NOMO-1 treated with dmso at 0.1 percent for 144 hours (cell line): ENCODE results near the gene KRTAP12-2.

Source experiments
- DNase-seq: peaks from one replicate; lab custom pipeline; 2025; ENCODE audit not compliant: unreplicated experiment; lab: John Stamatoyannopoulos, UW

KRTAP12-2 gene

DNA sequence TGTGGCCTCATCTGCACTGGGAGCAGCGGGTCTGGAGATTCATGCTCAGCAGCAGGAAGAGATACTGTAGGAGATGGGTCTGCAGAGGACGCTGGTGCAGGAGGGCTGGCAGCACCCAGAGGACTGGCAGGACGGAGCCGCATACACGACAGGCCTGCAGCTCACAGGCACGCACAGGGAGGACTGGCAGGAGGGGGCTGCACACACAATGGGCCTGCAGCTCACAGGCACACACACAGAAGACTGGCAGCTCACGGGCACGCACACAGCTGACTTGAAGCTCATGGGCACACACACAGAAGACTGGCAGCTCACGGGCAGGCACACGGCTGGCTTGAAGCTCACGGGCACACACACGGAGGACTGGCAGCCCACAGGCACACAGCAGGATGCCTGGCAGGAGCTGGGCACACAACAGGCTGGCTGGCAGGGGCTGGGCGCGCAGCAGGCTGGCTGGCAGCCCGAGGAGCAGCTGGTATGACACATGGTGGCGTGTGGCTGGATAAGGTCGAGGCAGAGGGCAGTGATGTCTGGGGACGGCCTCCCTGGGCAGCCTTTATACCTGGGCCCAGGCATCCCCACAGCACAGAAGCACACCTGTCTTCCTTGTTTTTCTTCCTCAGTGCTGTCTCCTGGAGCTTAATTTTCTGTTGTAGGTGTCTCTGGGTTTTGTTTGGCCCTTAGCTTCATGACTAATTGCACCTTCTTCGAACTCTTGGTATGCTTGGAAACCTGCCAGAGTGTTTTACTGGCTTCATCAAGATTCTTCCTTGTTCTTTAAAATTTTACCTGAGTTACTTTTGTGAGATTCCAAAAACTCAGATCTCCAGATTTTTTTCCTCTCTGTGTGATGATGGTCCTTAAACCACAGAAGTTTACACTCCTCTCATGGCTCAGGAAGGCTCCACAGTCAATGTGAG lies at the start of gene KRTAP12-2:
TSS of gene KRTAP12-2 (minus strand) at position 527 of the 920 bp plus-strand sequence. CDS start at position 486, 41 bp downstream.
- DNase-seq = no peak

DNA sequence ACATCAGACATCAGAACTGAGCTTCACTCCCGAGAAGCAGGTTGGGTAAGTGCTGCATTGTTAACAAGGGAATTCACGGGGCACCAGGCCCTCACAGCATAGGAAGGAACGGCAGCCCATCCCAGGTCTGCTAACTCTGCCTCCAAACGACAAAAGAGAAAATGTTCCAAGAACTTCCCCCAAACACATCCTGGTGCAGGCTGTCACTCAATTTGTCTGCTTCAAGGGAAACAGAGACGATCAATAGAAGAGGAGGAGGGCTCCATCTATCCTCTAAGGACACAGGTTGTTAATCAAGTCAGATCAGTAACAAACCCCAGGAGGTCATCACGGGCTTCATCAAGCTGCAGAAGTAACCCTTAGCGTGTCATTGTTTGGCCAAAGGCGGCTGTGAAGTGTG lies 48.2 kb upstream of the KRTAP12-2 start:
- DNase-seq = no peak

DNA sequence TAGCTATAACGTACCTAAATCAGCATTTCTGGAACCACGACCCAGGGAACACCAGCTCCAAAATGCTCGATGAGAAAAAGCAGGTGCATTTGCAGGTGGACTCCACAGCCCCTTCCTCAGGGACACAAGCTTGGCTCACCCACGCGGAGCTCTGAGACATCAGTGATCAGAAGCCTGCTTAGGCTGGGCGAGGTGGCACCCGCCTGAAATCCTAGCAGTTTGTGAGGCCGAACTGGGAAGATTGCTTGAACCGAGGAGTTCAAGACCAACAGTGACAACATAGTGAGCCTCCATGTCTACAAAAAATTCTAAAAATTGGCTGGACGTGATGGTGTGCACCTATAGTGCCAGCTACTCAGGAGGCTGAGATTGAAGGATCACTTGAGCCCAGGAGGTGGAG lies 47.1 kb upstream of the KRTAP12-2 start:
- no peak for DNase-seq

GRCh38 chr21:44713130-44713529 lies 46.4 kb upstream of the KRTAP12-2 start:
- DNase-seq = no peak

- no peak for DNase-seq
Measured at GRCh38 chr21:44712203-44713028, 45.7 kb upstream of the KRTAP12-2 start.

DNA sequence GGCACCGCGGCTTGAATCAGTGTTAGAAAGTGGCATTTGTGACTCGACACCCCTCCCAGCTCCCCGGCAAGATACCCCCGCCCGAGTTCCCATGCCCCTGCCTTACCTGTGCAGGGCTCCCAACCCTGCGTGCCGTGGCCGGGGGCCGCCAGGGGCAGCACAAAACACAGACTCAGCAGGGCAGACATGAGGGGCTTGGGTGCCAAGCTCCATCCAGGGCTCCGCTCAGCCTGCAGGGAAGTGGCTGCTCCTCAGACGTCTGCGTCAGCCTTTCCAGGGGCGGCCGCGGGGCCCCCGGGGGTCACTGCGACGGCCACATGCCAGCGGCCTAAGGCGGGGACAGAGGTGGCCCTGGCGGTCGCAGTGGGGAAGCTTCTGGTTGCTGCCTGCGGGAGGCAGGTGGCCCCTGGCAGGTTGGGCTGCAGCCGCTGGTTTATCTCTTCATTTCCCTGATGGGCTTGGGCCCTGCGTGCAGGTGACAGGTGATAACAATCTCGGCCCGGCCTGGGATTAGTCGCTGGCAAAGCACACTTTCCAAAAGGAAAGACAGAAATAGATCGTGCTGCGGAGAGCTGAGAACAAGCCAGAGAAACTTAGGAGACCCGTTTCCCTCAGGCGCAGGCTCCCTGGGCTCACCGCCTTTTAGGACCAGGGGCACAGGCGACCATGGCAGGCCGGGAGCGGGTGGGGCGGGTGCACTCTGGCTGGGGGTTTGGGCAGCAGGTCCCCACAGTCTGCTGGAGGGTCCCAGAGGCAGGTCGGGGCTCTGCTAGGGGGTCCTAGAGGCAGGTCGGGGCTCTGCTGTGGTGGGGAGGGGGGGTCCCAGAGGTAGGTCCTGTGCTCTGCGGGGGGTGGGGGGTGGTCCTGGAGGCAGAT lies 44.8 kb upstream of the KRTAP12-2 start, which contains the start of gene TSPEAR:
TSS of gene TSPEAR (minus strand) at position 246 of the 876 bp plus-strand sequence. CDS start at position 188, 58 bp downstream.
- no peak for DNase-seq

DNA sequence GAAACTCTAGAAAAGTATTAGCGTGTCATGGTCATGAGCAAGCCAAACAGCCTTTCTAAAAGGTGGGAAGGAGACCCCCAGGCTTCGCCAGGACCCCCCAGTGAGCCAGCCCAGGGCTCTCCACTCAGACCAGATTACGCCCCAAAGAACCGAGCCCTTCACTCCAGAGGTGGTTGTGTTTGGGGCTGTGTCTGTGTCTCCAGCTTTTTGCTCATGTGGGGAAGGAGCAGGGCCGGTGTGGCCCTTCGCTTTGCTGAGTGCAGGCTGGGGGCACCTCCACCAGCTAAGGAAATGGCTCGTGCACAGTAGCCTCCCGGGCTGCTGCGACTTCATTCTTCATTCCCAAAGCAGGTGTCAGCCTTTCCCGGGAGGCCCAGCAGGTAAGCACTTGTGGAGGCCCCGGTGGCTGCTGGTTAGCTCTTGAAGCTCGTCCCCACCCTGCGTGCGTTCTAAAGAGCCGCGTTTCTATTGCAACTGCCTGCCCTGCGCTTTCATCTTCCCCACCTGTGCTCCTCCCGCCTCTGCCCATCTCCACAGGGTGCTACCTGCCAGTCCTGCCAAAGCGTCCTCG lies 44.1 kb upstream of the KRTAP12-2 start:
- DNase-seq = no peak

DNA sequence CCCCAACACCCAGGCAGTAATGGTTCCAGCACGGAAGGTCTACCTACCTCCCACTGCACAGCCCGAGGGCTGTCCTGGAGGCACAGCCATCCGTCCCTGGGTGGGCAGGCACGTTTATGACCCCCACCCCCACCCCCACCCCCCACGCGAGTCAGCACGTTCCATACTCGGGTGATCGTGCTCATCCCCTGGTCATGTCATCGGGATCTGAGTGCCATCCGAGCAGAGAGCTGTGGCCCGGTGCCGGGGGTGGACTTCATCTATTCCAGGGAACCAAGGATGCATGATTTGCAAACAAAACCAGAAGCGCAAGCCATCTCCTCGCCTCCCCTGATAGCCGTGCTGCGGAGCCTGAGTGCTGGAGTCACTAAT lies 43.6 kb upstream of the KRTAP12-2 start:
- DNase-seq = no peak

GRCh38 chr21:44709426-44710293 lies 42.9 kb upstream of the KRTAP12-2 start:
- no peak for DNase-seq

- peak; percentile 2 for DNase-seq
Measured at GRCh38 chr21:44708866-44709425, 42.2 kb upstream of the KRTAP12-2 start.

DNA sequence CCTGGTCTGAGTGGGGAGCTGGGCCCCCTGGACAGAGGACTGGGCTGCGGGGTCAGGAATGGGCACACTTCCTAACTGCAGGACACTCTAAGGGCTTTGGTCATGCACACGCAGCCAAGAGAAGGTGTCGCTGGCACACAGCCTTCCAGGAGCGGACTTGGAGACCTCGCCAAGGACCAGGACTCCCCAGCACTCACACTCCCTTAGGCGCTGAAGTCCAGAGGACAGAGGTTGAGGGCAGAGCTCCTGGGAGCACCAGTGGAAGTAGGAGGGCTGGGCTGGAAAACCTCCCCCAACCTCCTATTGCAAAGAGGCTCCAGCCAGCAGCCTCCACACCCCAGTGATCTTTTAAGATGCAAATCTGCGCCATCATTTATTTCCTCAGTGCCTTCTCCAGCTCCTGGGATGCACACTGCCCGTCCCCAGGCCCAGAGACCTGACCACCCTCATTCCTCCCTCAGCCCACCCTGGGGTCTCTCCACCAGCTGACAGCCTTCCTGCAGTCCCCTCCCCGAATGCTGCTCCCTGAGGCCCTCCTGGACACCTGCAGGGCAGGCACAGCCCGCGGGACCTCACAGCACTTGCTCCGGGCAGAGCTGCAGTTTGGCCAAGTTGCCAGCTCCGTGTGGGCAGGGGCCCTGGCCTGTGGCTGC lies 41.6 kb upstream of the KRTAP12-2 start:
- DNase-seq = no peak

GRCh38 chr21:44706706-44707581 lies 40.2 kb upstream of the KRTAP12-2 start:
- DNase-seq = no peak

DNA sequence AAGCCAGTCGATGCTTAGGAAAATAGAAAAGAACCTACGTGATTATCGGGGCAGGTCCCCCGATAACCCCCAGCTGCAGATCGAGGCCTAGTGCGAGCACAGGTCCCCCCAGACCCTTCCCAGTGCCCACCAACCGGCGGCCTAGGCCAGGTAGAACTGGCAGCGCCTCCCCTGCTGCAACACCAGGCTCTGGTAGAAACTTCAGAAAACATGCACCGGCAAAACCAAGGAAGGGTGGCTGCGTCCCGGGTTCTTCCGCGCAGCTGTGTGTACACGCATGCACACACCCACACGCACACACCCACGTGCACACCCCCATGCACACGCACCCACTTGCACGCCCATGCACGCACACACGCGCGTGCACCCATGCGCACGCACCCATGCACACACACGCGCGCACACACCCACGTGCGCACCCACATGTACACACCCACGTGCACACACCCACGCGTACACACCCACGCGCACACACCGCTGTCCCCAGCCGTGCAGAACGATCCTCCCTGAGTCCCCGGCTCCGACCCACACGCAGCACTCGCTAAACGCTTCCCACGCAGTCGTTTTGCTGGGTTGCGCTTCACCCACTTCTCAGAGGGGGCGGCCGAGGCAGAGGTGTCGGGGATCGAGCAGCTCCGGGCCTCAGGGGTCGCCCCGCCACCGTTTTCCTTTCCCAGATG lies 39.4 kb upstream of the KRTAP12-2 start:
- DNase-seq = no peak

DNA sequence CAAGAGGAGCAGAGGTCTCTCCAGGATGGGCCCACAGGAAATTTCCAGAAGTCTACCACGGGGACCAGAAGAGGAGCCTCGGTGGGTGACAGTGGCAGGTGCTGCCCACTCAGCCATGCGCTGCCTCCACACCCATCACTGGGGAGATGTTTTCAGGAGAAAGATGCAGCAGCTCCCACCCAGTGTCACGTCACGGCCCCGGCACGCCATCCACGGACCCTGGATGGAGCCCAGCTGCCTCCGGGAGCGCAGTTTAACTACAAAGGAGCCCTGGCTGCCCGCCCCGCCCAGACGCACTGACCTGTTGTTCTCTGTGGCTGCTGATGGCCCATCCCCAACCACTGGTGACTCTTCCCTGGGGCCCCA lies 37.9 kb upstream of the KRTAP12-2 start:
- DNase-seq = no peak

DNA sequence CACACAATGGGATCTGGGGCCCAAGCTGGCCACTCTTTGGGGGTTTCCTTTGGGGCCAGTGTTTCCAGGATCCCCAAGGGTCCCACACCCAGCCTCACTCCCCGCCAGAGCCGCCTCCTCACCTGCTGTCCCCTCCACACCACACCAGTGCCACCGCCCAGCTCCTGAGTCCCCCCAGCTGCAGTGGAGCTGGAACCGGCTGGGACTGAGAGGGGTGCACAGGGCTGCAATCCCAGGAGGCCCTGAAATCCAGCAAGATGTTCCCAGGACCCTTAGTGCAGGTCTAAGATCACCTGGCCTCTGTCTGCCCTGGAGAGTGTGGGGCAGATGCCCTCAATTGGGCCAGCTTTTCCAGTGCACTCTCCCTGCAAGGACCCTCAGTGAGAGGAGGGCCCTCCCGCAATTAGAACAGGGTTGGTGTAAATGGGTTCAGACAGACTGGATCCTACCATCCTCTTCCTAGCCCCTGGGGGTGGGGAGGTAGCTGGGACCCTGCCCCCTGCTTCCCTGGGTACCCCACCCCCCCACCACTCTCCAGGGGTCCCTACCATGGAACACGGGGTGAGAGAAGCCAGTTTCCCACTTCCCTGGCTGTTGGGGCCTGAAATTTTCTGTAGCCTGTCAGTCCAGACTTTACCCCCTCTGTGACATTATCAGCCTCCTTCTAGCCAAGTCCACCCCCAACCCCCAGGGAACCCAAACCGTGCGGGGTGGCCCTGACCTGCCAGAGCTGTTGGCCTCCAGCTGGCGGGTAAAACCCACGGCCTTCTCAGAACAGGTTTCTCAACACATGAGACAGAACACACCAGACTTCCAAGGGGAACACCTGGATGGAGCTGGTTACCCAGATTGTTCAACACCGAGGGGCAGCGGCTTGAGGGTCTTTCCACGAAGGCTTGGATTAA lies 37.3 kb upstream of the KRTAP12-2 start:
- no peak for DNase-seq
